GM23248 (cell line): ENCODE data around the gene ASIC2. TPM values are rescaled to one million over a fixed set of nuclear protein-coding genes. Genes with fewer than 3 reads are reported as not detected.

Experiments
- DNase-seq: peaks from one replicate; pipeline ENCODE4 v3.0.0-alpha.2; 2015
- H2AFZ ChIP-seq: fragments of 200-600 bp; sonication (generic); 2 replicates; pipeline ENCODE4 v1.6.1; 2016; ENCODE audit warnings: antibody characterized with exemption
- H3F3A ChIP-seq: fragments of 200-600 bp; sonication (generic); 2 replicates; pipeline ENCODE4 v1.6.1; 2016; ENCODE audit warnings: mild to moderate bottlenecking, antibody characterized with exemption, mixed run types; ENCODE audit not compliant: insufficient read depth
- H3K27ac ChIP-seq: fragments of 200-600 bp; sonication (generic); 2 replicates; pipeline ENCODE4 v1.5.1; 2016; ENCODE audit warnings: mild to moderate bottlenecking
- H3K27me3 ChIP-seq: fragments of 200-600 bp; sonication (generic); replicated peaks from 2 replicates; pipeline ENCODE4 v1.6.1; 2016; ENCODE audit warnings: mild to moderate bottlenecking; ENCODE audit not compliant: insufficient read depth
- H3K36me3 ChIP-seq: fragments of 200-600 bp; sonication (generic); 2 replicates; pipeline ENCODE4 v1.6.1; 2016; ENCODE audit warnings: low read depth, mild to moderate bottlenecking
- H3K4me1 ChIP-seq: fragments of 200-600 bp; sonication (generic); 2 replicates; pipeline ENCODE4 v1.6.1; 2016; ENCODE audit warnings: mild to moderate bottlenecking; ENCODE audit not compliant: insufficient read depth
- H3K4me2 ChIP-seq: fragments of 200-600 bp; sonication (generic); one replicate; pipeline ENCODE4 v1.6.1; 2016; ENCODE audit warnings: mild to moderate bottlenecking; ENCODE audit not compliant: unreplicated experiment
- H3K4me3 ChIP-seq: fragments of 200-600 bp; sonication (generic); 2 replicates; pipeline ENCODE4 v1.5.1; 2016; ENCODE audit warnings: mild to moderate bottlenecking
- H3K79me2 ChIP-seq: fragments of 200-600 bp; sonication (generic); 2 replicates; pipeline ENCODE4 v1.6.1; 2016; ENCODE audit warnings: mild to moderate bottlenecking; ENCODE audit not compliant: insufficient read depth
- H3K9ac ChIP-seq: fragments of 200-600 bp; sonication (generic); 2 replicates; pipeline ENCODE4 v1.6.1; 2016; ENCODE audit warnings: mild to moderate bottlenecking
- H3K9me2 ChIP-seq: fragments of 200-600 bp; sonication (generic); 2 replicates; pipeline ENCODE4 v1.6.1; 2016; ENCODE audit warnings: mixed run types, mild to moderate bottlenecking, moderate library complexity; ENCODE audit not compliant: insufficient read depth
- H3K9me3 ChIP-seq: fragments of 200-600 bp; sonication (generic); one replicate; pipeline ENCODE4 v1.6.1; 2017; ENCODE audit warnings: low read depth
- H4K20me1 ChIP-seq: fragments of 200-600 bp; sonication (generic); 2 replicates; pipeline ENCODE4 v1.6.0; 2016; ENCODE audit not compliant: insufficient read depth
- EZH2 ChIP-seq: fragments of 200-600 bp; sonication (generic); IDR thresholded peaks from 2 replicates; pipeline ENCODE4 v1.6.1; 2018; ENCODE audit warnings: antibody characterized with exemption, mild to moderate bottlenecking; ENCODE audit not compliant: insufficient read depth, poor library complexity, severe bottlenecking
- EZH2phosphoT487 ChIP-seq: fragments of 200-600 bp; sonication (generic); IDR thresholded peaks from 2 replicates; pipeline ENCODE4 v1.6.1; 2018; ENCODE audit warnings: antibody characterized with exemption, moderate library complexity, mild to moderate bottlenecking, low read depth; ENCODE audit not compliant: insufficient read depth
- WGBS, 2 experiments: methylation state at CpG; one replicate each; pipeline ENCODE4 v1.1.6; 2015 to 2017; ENCODE audit warnings: low lambda C conversion rate in 2 of 2, low coverage in 1 of 2; ENCODE audit errors: missing lambda C conversion rate in 2 of 2; 5-methylcytosine and 5-hydroxymethylcytosine counted together
- in situ Hi-C: fragments of 300-500 bp; cut with MboI; formaldehyde crosslinking; loops from 2 replicates; pipeline ENCODE4 v1.15.0; 2020
- polyA plus RNA-seq: library from polyadenylated mRNA; unstranded; fragments of >200 nt; fragmentation: Nextera tagmentation; extraction: Ambion mirVana; gene quantifications from 2 replicates; pipeline ENCODE4 v1.2.1, GENCODE V29; 2016
- total RNA-seq: library from RNA; depleted of rRNA; stranded (reverse); fragments of >200 nt; shearing (Covaris generic); gene quantifications from 2 replicates; pipeline ENCODE4 v1.2.3, GENCODE V29; 2014

The ASIC2 gene
- total and polyA plus RNA-seq, 2 experiments from 2014 or later: under 0.01 TPM; not detected in 1

GRCh38 chr17:33242375-33243124 is 50.5 kb downstream of the ASIC2 start:
- WGBS, 2 experiments: 70 to 72% methylated on average over 8 of the region's 8 CpGs
- Histone ChIP-seq H3K4me2 (no peak overlapping the region), H3K36me3 (no peaks in the 10 kb centered on the region), H3K27ac (no peak overlapping the region), H3K4me1 (peaks cover 6% of the 10 kb centered on the region; the same call in 1 of the 2 replicates), H3K9me2 (no peaks in the 10 kb centered on the region), H3K9me3 (no peaks in the 10 kb centered on the region), H4K20me1 (no peaks in the 10 kb centered on the region), H3F3A (no peaks in the 10 kb centered on the region), H3K79me2 (no peaks in the 10 kb centered on the region), H3K4me3 (no peak overlapping the region), H3K9ac (no peak overlapping the region), H3K27me3 (peaks cover 20% of the 10 kb centered on the region; the same call in 1 of the 2 replicates), H2AFZ (no peak overlapping the region)
- no peak for DNase-seq
- TF ChIP-seq EZH2 (no peak), EZH2phosphoT487 (no peak)
- in situ Hi-C loops: no loop called here

- Histone ChIP-seq H3F3A (no peaks in the 10 kb centered on the region), H4K20me1 (no peaks in the 10 kb centered on the region), H3K9me3 (no peaks in the 10 kb centered on the region), H3K27ac (no peak overlapping the region), H3K36me3 (no peaks in the 10 kb centered on the region), H3K27me3 (peaks cover 20% of the 10 kb centered on the region; the same call in 1 of the 2 replicates), H3K4me3 (no peak overlapping the region), H2AFZ (no peak overlapping the region), H3K9me2 (no peaks in the 10 kb centered on the region), H3K4me1 (peaks cover 6% of the 10 kb centered on the region; the same call in 1 of the 2 replicates), H3K79me2 (no peaks in the 10 kb centered on the region), H3K9ac (no peak overlapping the region), H3K4me2 (no peak overlapping the region)
- peak; percentile 18 for DNase-seq
- in situ Hi-C loops: no loop called here
- TF ChIP-seq EZH2phosphoT487 (no peak), EZH2 (no peak)
These were observed 51.7 kb downstream of the ASIC2 start for GRCh38 chr17:33241390-33241789.

GRCh38 chr17:33240362-33240761 is 52.7 kb downstream of the ASIC2 start:
- H3K4me3 ChIP-seq: no peak overlapping the region
- no peaks in the 10 kb centered on the region for H3K9me2 ChIP-seq
- H3K9ac ChIP-seq: no peak overlapping the region
- H4K20me1 ChIP-seq: no peaks in the 10 kb centered on the region
- H3K27me3 ChIP-seq: peaks cover 20% of the 10 kb centered on the region; the same call in 1 of the 2 replicates
- no peak for DNase-seq
- H3K4me1 ChIP-seq: peaks cover 9% of the 10 kb centered on the region; the same call in 1 of the 2 replicates
- H3K36me3 ChIP-seq: no peaks in the 10 kb centered on the region
- H2AFZ ChIP-seq: no peak overlapping the region
- no peak overlapping the region for H3K4me2 ChIP-seq
- no peaks in the 10 kb centered on the region for H3F3A ChIP-seq
- no peak overlapping the region for H3K27ac ChIP-seq
- WGBS, 2 experiments: 64 to 71% methylated on average over 6 of the region's 6 CpGs
- in situ Hi-C loops: no loop called here
- H3K9me3 ChIP-seq: no peaks in the 10 kb centered on the region
- no peak for TF ChIP-seq EZH2
- no peak for TF ChIP-seq EZH2phosphoT487
- no peaks in the 10 kb centered on the region for H3K79me2 ChIP-seq

- Histone ChIP-seq H3K4me2 (no peak overlapping the region), H3K27ac (no peak overlapping the region), H3K4me3 (no peak overlapping the region), H4K20me1 (no peaks in the 10 kb centered on the region), H3K36me3 (no peaks in the 10 kb centered on the region), H3K9me3 (no peaks in the 10 kb centered on the region), H2AFZ (no peak overlapping the region), H3K9me2 (no peaks in the 10 kb centered on the region), H3K4me1 (peaks cover 14% of the 10 kb centered on the region; the same call in 1 of the 2 replicates), H3K79me2 (no peaks in the 10 kb centered on the region), H3K27me3 (peaks cover 20% of the 10 kb centered on the region; the same call in 1 of the 2 replicates), H3F3A (no peaks in the 10 kb centered on the region), H3K9ac (no peak overlapping the region)
- no peak for DNase-seq
- 78 to 85% methylated on average over 1 of the region's 1 CpG for WGBS, 2 experiments
- in situ Hi-C loops: no loop called here
- TF ChIP-seq EZH2 (no peak), EZH2phosphoT487 (no peak)
These were observed 53.4 kb downstream of the ASIC2 start for GRCh38 chr17:33239702-33240101.
